ENCODE data around the gene TEDC1.

GRCh38 chr14:105497671-105498429, 6.8 kb downstream of the TEDC1 start:
- no peak for TF ChIP-seq POLR2A (IDR thresholded peaks at IDR 0.05; ENCODE audit: low read depth, low read length)
- TF ChIP-seq POLR2AphosphoS5 (IDR thresholded peaks at IDR 0.05; ENCODE audit: low read depth, low read length), result no peak
